GM12891 (cell line): ENCODE measurements around the gene THSD4.

Source experiments
- DNase-seq: peaks from one replicate; pipeline ENCODE4 v3.0.0; 2011; ENCODE audit warnings: low spot score; ENCODE audit not compliant: insufficient read length
- FAIRE-seq: peaks from 2 replicates; lab custom pipeline; 2011; peaks lifted over from hg19 to GRCh38; lab: Jason Lieb, UNC
- PAX5 ChIP-seq: IDR thresholded peaks from 2 replicates; pipeline ENCODE4 v1.6.1; 2011; ENCODE audit warnings: low read length, moderate library complexity, mild to moderate bottlenecking; ENCODE audit not compliant: insufficient read depth, severe bottlenecking
- POLR2A ChIP-seq: IDR thresholded peaks from 2 replicates; pipeline ENCODE4 v1.6.1; 2011; ENCODE audit warnings: low read depth, low read length, control low read depth
- POLR2AphosphoS5 ChIP-seq: IDR thresholded peaks from 2 replicates; pipeline ENCODE4 v1.6.1; 2011; ENCODE audit warnings: low read depth, low read length, control low read depth
- POU2F2 ChIP-seq: IDR thresholded peaks from 2 replicates; pipeline ENCODE4 v1.6.1; 2011; ENCODE audit warnings: low read depth, mild to moderate bottlenecking, control low read depth, low read length, moderate library complexity
- SPI1 ChIP-seq: IDR thresholded peaks from 2 replicates; pipeline ENCODE4 v1.6.1; 2011; ENCODE audit warnings: low read depth, low read length, control low read depth
- TAF1 ChIP-seq: IDR thresholded peaks from 2 replicates; pipeline ENCODE4 v1.6.1; 2011; ENCODE audit warnings: low read depth, low read length, control low read depth

The THSD4 gene

DNA sequence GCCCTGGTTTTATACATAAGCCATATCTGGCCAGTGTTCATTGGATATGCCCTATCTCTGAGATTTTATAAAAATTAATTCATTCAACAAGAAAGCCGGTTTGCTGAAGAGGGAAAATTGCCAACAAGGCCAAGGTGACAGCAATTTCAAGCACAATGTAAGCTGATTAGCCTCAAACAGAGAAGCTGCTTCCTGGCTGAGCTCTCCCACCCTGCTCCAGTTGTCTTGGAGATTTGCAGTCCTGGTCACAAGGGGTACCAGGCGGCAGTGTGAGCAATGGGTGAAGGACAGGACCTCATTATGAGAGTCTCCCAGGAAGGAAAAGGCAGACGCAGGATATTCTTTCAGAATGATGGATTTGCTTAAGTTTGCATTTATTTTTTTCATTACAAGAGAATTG is 5.4 kb upstream of the THSD4 start:
- TF ChIP-seq SPI1 (no peak), POLR2A (no peak), PAX5 (no peak), TAF1 (no peak)

DNA sequence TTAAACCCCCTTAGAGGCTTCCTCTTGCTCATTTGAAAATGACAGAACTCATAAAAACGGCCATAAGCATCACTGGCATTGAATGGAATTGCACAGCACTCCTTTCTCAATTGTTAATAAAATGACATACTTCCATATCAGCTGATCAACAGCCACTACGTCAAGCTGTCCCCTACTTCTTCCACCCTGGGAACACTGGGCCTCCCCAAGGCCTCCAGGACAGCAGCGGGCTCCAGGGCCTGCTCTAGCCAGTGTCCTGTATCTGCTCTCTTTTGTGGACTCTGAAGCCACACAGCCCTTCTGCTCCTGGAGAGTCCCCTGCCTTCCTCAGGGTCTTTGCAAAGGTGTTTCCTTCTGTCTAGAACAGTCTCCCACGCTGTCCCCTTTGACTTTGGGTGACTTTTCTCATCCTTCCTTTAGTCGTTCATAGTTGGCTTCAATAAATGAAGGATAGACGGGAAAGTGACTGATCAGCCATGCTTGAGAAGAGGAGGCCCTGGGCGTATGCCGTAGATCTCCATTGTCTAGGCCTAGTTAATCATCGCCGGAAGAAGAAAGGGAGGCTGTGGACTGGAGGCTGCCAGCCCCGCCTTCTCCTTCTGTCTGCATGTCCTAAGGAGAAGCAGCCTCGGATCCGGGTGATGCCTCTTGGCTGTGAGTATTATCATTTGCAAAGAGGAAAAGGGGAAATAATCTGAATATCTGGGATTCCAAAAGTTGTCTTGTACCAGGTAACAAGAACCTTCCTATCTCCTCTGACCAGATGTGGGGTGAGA is 4.7 kb upstream of the THSD4 start:
- TF ChIP-seq PAX5: no peak
- FAIRE-seq (no peak), DNase-seq (no peak)

More for the DNA sequence above, 5.4 kb upstream of the THSD4 start:
- FAIRE-seq (no peak), DNase-seq (no peak)

DNA sequence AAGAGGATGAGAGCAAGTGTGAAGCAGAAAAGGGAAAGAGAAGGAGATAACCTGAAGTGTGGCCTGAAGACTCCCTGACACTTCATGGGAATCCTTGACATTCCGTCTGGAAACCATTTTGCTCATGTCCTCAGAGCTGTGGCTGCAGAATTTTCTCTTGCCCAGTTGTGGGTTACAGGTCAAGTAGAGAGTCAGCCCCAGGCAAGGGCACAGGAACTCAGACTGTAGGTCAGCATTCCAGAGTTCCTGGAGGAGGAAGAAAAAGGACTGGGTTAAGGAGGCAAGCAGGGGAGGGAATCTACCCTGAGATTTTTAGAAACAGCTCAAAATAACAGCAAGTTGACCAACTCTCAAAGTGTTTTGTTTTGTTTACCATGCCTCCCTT is 4.1 kb upstream of the THSD4 start:
- TF ChIP-seq POLR2AphosphoS5: no peak
- no peak for TF ChIP-seq POU2F2
- TF ChIP-seq POLR2A: no peak
- no peak for TF ChIP-seq TAF1
- no peak for TF ChIP-seq PAX5
- no peak for TF ChIP-seq SPI1
- FAIRE-seq (no peak), DNase-seq (no peak)

DNA sequence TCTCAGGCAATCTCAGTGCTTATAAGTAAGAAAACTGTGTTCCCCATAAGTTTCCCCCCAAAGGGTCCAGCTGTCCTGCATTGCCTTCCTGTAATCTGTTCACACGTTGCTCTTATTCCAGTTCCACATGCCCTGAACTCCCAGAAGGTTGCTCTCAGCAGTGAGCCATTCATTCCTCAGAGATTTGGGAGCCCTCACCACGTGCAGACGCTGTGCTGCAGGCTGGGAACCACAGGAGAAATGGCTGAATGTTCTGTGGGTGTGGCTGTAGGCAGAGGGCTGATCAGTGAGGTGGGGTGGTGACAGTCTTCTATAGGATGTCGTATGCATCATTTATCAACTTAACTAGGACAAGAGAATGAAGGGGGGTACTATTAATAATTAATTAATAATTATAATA is 3.3 kb upstream of the THSD4 start:
- TF ChIP-seq POU2F2 (no peak), PAX5 (no peak), SPI1 (no peak), POLR2AphosphoS5 (no peak), POLR2A (no peak), TAF1 (no peak)
- DNase-seq: no peak
- no peak for FAIRE-seq

DNA sequence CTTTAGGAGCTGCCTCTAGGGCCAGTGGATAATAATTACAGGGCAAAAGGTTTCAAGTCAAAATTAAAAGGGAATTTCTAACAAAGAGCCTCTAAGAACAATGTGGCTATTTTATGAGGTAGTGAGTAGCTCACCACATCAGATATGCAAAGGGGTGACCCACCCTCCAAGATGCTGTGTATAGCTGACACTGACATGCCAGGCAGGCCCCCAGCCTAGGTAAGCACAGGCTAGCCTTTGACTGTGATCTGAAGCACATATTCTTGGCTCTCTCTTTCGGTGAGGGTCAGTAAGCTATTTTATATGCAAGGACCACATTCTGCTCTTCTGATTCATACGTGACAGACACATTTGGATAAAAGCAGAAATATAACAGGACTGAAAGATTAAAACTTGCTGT is 2.8 kb upstream of the THSD4 start:
- TF ChIP-seq PAX5 (no peak), SPI1 (no peak), POLR2A (no peak), POLR2AphosphoS5 (no peak), POU2F2 (no peak), TAF1 (no peak)
- DNase-seq (no peak), FAIRE-seq (no peak)

DNA sequence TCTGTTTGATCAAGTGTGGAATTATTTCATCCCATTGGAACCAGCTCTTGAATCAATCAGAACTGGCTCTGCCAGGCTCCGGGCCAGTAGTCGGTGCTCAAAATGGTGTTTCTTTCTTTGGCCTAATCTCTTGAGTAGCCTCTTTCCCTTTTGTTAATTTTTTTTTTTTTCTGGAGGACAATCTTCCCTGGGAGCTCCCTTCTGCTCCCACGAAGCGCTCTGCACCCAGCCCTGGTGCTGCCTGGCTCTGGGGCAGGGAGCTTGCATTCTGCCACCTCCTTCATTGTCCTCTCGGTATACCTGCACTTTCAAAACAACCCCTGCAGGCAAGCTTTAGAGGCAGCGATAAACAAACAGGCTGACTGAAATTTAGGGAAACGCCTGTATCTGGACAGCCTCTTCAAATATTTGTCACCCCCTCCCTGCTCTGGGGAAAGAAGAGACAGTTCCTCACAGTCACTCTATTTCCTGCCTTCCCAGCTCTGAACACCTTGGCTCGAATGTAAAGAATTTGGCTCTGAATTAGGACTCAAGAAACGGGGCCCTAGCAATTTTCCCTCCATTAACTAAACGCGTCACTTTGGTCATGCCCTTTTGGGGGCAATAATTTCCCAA is 1.1 kb upstream of the THSD4 start:
- no peak for TF ChIP-seq PAX5
- TF ChIP-seq TAF1: no peak
- no peak for TF ChIP-seq POLR2A
- TF ChIP-seq POU2F2: no peak
- no peak for TF ChIP-seq SPI1
- no peak for TF ChIP-seq POLR2AphosphoS5
- FAIRE-seq: no peak
- no peak for DNase-seq

DNA sequence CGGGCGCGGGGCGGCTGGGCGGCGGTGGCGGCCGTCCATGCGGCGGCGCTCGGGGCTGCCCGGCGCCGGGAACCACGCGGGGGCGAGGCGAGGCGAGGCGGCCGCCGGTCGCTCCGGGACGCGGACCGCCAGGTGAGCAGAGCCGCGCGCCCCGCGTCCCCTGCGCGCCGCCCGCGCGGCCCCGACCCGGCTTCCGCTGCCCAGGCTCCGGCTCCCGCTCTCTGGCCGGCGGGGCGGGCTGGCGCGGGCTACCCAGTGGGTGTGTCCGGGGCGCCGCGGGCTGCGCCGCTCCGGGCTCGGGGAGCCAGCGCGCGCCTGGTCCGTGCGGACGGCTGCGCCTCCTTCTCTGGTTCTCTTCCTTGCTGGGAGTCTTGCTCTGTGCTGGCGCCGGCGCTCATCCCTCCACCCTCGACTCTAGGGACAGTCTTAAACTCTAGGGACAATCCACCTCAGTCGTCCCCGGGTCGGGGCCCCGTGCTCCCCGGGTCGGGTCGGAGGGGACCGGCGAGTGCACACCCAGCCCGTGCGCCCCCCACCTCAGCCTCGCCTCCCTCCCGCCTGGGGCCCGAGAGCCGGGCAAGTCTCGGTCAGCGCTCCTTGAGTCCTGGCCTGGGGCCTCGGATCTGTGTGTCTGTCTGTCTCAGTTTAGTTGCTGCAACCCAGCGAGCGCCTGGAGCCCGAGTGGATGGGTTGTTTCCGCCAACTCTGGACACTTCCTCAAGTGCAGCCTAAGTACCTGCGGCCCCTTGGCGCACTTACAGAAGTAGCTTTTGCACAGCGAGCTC is 488 bp downstream of the THSD4 start:
- TF ChIP-seq POLR2AphosphoS5 (no peak), TAF1 (no peak), POU2F2 (no peak), PAX5 (no peak), POLR2A (no peak), SPI1 (no peak)
- no peak for FAIRE-seq
- DNase-seq: peak; percentile 53

DNA sequence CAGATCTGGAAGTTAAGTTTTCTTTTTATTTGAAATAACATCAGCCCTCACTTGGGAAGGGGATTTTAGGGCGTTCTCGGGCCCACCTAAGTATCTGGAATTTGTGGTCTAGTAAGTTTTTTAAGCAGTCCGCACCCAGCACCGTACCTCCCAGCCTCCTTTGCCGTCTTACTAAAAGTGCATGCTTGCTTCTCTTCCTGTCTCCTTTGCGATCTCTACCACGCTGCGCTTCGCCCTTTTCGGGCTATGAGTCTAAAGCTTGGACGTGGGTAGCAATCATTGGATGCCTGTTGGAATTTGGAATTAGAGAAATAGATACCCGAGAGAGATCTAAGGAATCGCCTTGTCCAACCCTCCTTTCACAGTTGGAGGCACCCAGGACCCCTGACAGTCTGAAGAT is 1.1 kb downstream of the THSD4 start:
- TF ChIP-seq POLR2A (no peak), SPI1 (no peak), TAF1 (no peak), POLR2AphosphoS5 (no peak), POU2F2 (no peak)
- FAIRE-seq (no peak), DNase-seq (no peak)

DNA sequence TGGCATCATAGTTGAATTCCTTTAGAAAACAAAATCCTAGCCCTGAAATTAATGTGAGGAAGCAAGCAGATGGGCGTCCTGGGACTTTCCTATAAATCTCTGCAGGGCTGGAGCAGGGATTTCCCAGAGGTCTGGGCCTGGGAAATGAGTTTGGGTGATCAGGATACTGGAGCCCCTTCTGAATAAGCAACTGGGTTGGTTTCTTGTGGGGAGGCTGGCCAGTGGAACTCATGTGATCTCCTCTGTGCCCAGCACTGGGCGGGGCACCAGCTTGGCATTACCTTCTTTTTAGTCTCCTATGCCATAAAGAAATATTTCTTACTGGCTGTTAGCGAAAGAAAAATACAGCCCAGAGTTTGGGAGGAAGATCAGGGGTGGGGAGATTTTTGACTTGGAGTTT is 1.7 kb downstream of the THSD4 start:
- TF ChIP-seq SPI1 (no peak), POLR2A (no peak), POU2F2 (no peak), PAX5 (no peak), TAF1 (no peak), POLR2AphosphoS5 (no peak)
- DNase-seq: no peak
- FAIRE-seq: no peak
